Suprapubic skin (tissue), 4 donors: ENCODE measurements around the gene KRTAP9-9. TPM values are rescaled to one million over a fixed set of nuclear protein-coding genes. Genes with fewer than 3 reads are reported as not detected.
"Not testable (repeated sequence)": the region's sequence is repeated elsewhere in the genome, so short reads cannot be mapped to it uniquely, and the experiment has no call there.

Experiments
- DNase-seq, 2 donors: peaks; one replicate each; pipeline ENCODE4 v3.0.0-alpha.2; 2019; ENCODE audit warnings: low spot score in 2 of 2
- H3K27ac ChIP-seq: fragments of 200-600 bp; sonication (generic); one replicate; pipeline ENCODE4 v1.5.1; 2019
- H3K27me3 ChIP-seq: fragments of 200-600 bp; sonication (generic); one replicate; pipeline ENCODE4 v1.5.1; 2019
- H3K36me3 ChIP-seq: fragments of 200-600 bp; sonication (generic); one replicate; pipeline ENCODE4 v1.5.1; 2019
- H3K4me1 ChIP-seq: fragments of 200-600 bp; sonication (generic); one replicate; pipeline ENCODE4 v1.5.1; 2019
- H3K4me3 ChIP-seq: fragments of 200-600 bp; sonication (generic); one replicate; pipeline ENCODE4 v1.5.1; 2019; ENCODE audit warnings: mild to moderate bottlenecking
- H3K9me3 ChIP-seq: fragments of 200-600 bp; sonication (generic); one replicate; pipeline ENCODE4 v1.5.1; 2019
- CTCF ChIP-seq, 2 donors: fragments of 200-600 bp in 1 of 2; fragments of 450-650 bp in 1 of 2; sonication (generic) in 1 of 2; IDR thresholded peaks; one replicate each; pipeline ENCODE4 v1.5.1; 2016 to 2019; ENCODE audit warnings: antibody characterized with exemption in 2 of 2, mild to moderate bottlenecking in 1 of 2, moderate library complexity in 1 of 2
- EP300 ChIP-seq: sonication (generic); formaldehyde crosslinking; IDR thresholded peaks from one replicate; pipeline ENCODE4 v1.6.1; 2017; ENCODE audit warnings: antibody characterized with exemption
- POLR2A ChIP-seq, 2 donors: fragments of 450-650 bp; IDR thresholded peaks; one replicate each; pipeline ENCODE4 v1.6.1; 2017; ENCODE audit warnings: antibody characterized with exemption in 2 of 2, mild to moderate bottlenecking in 2 of 2, moderate library complexity in 2 of 2
- POLR2AphosphoS5 ChIP-seq, 3 donors: sonication (generic); formaldehyde crosslinking; IDR thresholded peaks; one replicate each; pipeline ENCODE4 v1.6.1; 2017; ENCODE audit warnings: antibody characterized with exemption in 3 of 3
- WGBS: methylation state at CpG from one replicate; pipeline ENCODE4 v1.1.5; 2018; 5-methylcytosine and 5-hydroxymethylcytosine counted together
- total RNA-seq, 4 donors: library from RNA; depleted of rRNA; stranded (reverse); fragments of >200 nt; gene quantifications; one replicate each; pipeline ENCODE4 v1.1.0, GENCODE V29; 2016

The KRTAP9-9 gene
- 10 to 100 TPM in 3 of 4 donors, not detected in 1; 14.3 to 53.1 (median 23.9) TPM for total RNA-seq

- 90% methylated on average over 4 of the region's 5 CpGs for WGBS
- DNase-seq, H3K4me1 ChIP-seq, H3K27ac ChIP-seq, H3K36me3 ChIP-seq, H3K9me3 ChIP-seq, H3K4me3 ChIP-seq: not testable (repeated sequence)
- peaks cover 15% of the 10 kb centered on the region for H3K27me3 ChIP-seq
Measured at GRCh38 chr17:41255381-41256290, at the start of gene KRTAP9-9. Gene KRTAP9-9 (plus strand): TSS chr17:41255384.

GRCh38 chr17:41211845-41212466 is 43.2 kb upstream of the KRTAP9-9 start:
- Histone ChIP-seq H3K4me3 (no peak overlapping the region), H3K27ac (no peak overlapping the region), H3K36me3 (no peaks in the 10 kb centered on the region), H3K9me3 (no peaks in the 10 kb centered on the region), H3K27me3 (peaks cover 14% of the 10 kb centered on the region), H3K4me1 (no peaks in the 10 kb centered on the region)
- 35% methylated on average over 1 of the region's 1 CpG for WGBS
- DNase-seq = no peak
- no peak for TF ChIP-seq CTCF (IDR thresholded peaks at IDR 0.05)
- TF ChIP-seq EP300 = no peak
- no peak for TF ChIP-seq POLR2A (IDR thresholded peaks at IDR 0.05)
- no peak for TF ChIP-seq POLR2AphosphoS5 (IDR thresholded peaks at IDR 0.05)

- H3K9me3 ChIP-seq = no peaks in the 10 kb centered on the region
- no peak for TF ChIP-seq EP300
- no peak for DNase-seq
- WGBS = 85% methylated on average over 4 of the region's 7 CpGs
- H3K27me3 ChIP-seq = peaks cover 14% of the 10 kb centered on the region
- H3K27ac ChIP-seq = no peak overlapping the region
- no peaks in the 10 kb centered on the region for H3K36me3 ChIP-seq
- H3K4me3 ChIP-seq = no peak overlapping the region
- no peaks in the 10 kb centered on the region for H3K4me1 ChIP-seq
Measured at GRCh38 chr17:41212524-41213169, 42.5 kb upstream of the KRTAP9-9 start.

- H3K4me1 ChIP-seq = no peaks in the 10 kb centered on the region
- WGBS = 96% methylated on average over 1 of the region's 1 CpG
- no peaks in the 10 kb centered on the region for H3K9me3 ChIP-seq
- H3K4me3 ChIP-seq = no peak overlapping the region
- DNase-seq = no peak
- TF ChIP-seq POLR2A (IDR thresholded peaks at IDR 0.05) (no peak), EP300 (no peak), CTCF (IDR thresholded peaks at IDR 0.05) (no peak), POLR2AphosphoS5 (IDR thresholded peaks at IDR 0.05) (no peak)
- H3K36me3 ChIP-seq = no peaks in the 10 kb centered on the region
- no peak overlapping the region for H3K27ac ChIP-seq
- peaks cover 4% of the 10 kb centered on the region for H3K27me3 ChIP-seq
Measured at GRCh38 chr17:41215681-41216080, 39.5 kb upstream of the KRTAP9-9 start.

- no peak overlapping the region for H3K27ac ChIP-seq
- H3K36me3 ChIP-seq = no peaks in the 10 kb centered on the region
- DNase-seq = no peak
- WGBS = 53% methylated on average over 2 of the region's 2 CpGs
- H3K4me3 ChIP-seq = no peak overlapping the region
- H3K4me1 ChIP-seq = no peaks in the 10 kb centered on the region
- TF ChIP-seq POLR2AphosphoS5 (IDR thresholded peaks at IDR 0.05) (no peak), POLR2A (IDR thresholded peaks at IDR 0.05) (no peak), CTCF (IDR thresholded peaks at IDR 0.05) (no peak), EP300 (no peak)
- H3K27me3 ChIP-seq = no peaks in the 10 kb centered on the region
- H3K9me3 ChIP-seq = no peaks in the 10 kb centered on the region
Measured at GRCh38 chr17:41223821-41224220, 31.4 kb upstream of the KRTAP9-9 start.

GRCh38 chr17:41226051-41226450 is 29.1 kb upstream of the KRTAP9-9 start:
- Histone ChIP-seq H3K4me3 (no peak overlapping the region), H3K27me3 (no peaks in the 10 kb centered on the region), H3K36me3 (no peaks in the 10 kb centered on the region), H3K27ac (no peak overlapping the region), H3K9me3 (no peaks in the 10 kb centered on the region), H3K4me1 (no peaks in the 10 kb centered on the region)
- 95% methylated on average over 6 of the region's 6 CpGs for WGBS
- TF ChIP-seq CTCF (IDR thresholded peaks at IDR 0.05) (no peak), POLR2A (IDR thresholded peaks at IDR 0.05) (no peak), POLR2AphosphoS5 (IDR thresholded peaks at IDR 0.05) (no peak), EP300 (no peak)
- no peak for DNase-seq

- H3K9me3 ChIP-seq, H3K36me3 ChIP-seq, DNase-seq, H3K27ac ChIP-seq, H3K4me1 ChIP-seq, H3K4me3 ChIP-seq, H3K27me3 ChIP-seq: not testable (repeated sequence)
- WGBS = 80% methylated on average over 1 of the region's 4 CpGs
Measured at GRCh38 chr17:41226598-41227095, 28.5 kb upstream of the KRTAP9-9 start, which contains the start of gene KRTAP9-2. Gene KRTAP9-2 (plus strand): TSS chr17:41226648. CDS start chr17:41226655, 7 bp downstream.
